Activated CD4-positive, alpha-beta memory T cell treated with anti-CD3 and anti-CD28 coated beads for 36 hours (primary cell): Measurements from ENCODE around the gene MAST3. TPM values are rescaled to one million over a fixed set of nuclear protein-coding genes. Genes with fewer than 3 reads are reported as not detected.
A peak's percentile ranks its signal among the peaks of the same experiment; 100 is the strongest.

Source experiments
- CTCF ChIA-PET: fragments of 350-600 bp; sonication (Branson Sonifier 250); formaldehyde crosslinking; loops from one replicate; lab custom pipeline; 2021; ENCODE audit warnings: antibody characterized with exemption, inconsistent platforms; lab: Charles Lee
- POLR2A ChIA-PET: fragments of 350-600 bp; sonication (Branson Sonifier 250); formaldehyde crosslinking; loops from one replicate; lab custom pipeline; 2021; ENCODE audit warnings: antibody characterized with exemption; lab: Charles Lee
- DNase-seq: peaks from one replicate; pipeline ENCODE4 v3.0.0-alpha.2; 2020
- H3K27ac Mint-ChIP-seq: one replicate; pipeline ENCODE4 v1.8.0; 2021; ENCODE audit warnings: mixed read lengths
- H3K27me3 Mint-ChIP-seq: one replicate; pipeline ENCODE4 v1.8.0; 2021; ENCODE audit warnings: mixed read lengths
- H3K36me3 Mint-ChIP-seq: one replicate; pipeline ENCODE4 v1.8.0; 2021; ENCODE audit warnings: mixed read lengths
- H3K4me1 Mint-ChIP-seq: one replicate; pipeline ENCODE4 v1.8.0; 2021; ENCODE audit warnings: low read depth, mixed read lengths
- H3K4me3 Mint-ChIP-seq: one replicate; pipeline ENCODE4 v1.8.0; 2021; ENCODE audit warnings: mild to moderate bottlenecking, mixed read lengths
- H3K9me3 Mint-ChIP-seq: one replicate; pipeline ENCODE4 v1.8.0; 2021; ENCODE audit warnings: mixed read lengths
- intact Hi-C: fragments of 100-400 bp; cut with micrococcal nuclease; formaldehyde crosslinking; loops from one replicate; pipeline ENCODE4 v1.15.1; 2023
- total RNA-seq, 2 experiments: library from RNA; stranded (reverse); gene quantifications; one replicate each; pipeline ENCODE4 v1.2.3, GENCODE V29; 2021

Gene MAST3
- total RNA-seq, 2 experiments from 2014 or later = 22.5 to 23.8 TPM

DNA sequence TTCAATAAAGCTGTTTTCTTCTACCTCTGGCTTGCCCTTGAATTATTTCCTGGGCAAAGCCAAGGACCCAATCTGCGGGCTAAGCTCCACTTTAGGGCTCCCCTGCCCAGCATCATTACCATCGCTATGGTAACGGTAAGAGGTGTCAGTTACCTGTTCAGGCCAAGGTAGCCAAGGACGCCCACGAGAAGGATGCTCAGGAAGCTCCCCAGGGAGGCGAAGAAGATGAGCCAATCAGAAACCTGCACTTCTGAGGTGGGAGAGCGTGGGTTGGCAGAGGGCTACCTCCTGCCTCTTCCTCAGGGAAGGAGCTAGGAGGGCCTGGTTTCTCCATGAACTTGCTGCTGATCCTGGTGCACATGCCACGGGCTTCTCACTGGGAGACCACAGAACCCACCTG, 35.5 kb upstream of the MAST3 start:
- Mint-ChIP-seq H3K27me3 (no peaks in the 10 kb centered on the region), H3K27ac (no peak overlapping the region), H3K36me3 (peaks cover 5% of the 10 kb centered on the region), H3K4me1 (peaks cover 10% of the 10 kb centered on the region), H3K9me3 (no peaks in the 10 kb centered on the region), H3K4me3 (no peak overlapping the region)
- ChIA-PET CTCF (interaction anchor here (0.6 to 7.6 kb wide), 4 partner anchors 18 to 68 kb away, joined by 3 to 122 read pairs (median 3); partner anchors contain the start of gene ARRDC2), POLR2A (no interaction called here)
- intact Hi-C loops = no loop called here
- no peak for DNase-seq

DNA sequence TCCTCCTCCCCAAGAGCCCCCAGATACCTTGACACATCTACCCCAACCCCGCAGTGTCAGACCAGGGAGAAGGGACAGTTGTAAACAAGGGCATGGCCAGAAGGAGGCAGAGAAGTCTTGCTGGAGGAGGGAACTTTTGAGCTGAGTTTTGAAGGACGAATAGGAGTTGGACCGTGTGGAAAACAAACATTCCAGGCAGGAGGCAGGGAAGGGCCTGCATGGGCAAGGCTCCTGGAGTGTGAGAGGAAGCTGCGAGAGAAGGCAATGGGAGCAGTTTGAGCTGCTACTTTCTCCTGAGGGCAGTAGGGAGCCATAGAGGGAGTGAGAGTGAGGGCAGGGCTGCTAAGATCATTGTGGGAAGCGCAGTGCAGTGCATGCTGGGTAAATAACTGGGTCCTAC, 34.1 kb upstream of the MAST3 start:
- Mint-ChIP-seq H3K27ac (no peak overlapping the region), H3K9me3 (no peaks in the 10 kb centered on the region), H3K4me3 (no peak overlapping the region), H3K36me3 (peaks cover 5% of the 10 kb centered on the region), H3K27me3 (no peaks in the 10 kb centered on the region), H3K4me1 (peaks cover 3% of the 10 kb centered on the region)
- peak; percentile 61 for DNase-seq
- ChIA-PET CTCF (interaction anchor here (0.7 to 1.6 kb wide), 6 partner anchors 46 to 349 kb away, joined by 3 to 9 read pairs (median 4); no protein-coding TSS in a partner anchor), POLR2A (no interaction called here)
- intact Hi-C loops = no loop called here

DNA sequence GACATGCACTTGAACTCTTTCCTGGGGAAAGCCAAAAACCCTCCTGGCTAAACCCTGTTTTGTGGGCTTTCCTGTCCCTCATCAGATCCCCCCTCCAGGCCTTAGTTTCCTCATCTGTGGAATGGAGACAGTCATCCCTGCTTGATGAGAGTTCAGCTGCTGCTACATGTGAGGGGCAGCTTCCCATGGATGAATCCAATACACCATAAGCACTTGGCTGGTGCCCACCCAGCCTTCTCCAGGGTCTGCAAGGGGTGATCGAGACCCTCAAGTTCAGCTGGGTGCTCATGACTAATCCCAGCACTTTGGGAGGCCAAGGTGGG, 32.4 kb upstream of the MAST3 start:
- peaks cover 5% of the 10 kb centered on the region for H3K36me3 Mint-ChIP-seq
- H3K27ac Mint-ChIP-seq = no peak overlapping the region
- no peaks in the 10 kb centered on the region for H3K27me3 Mint-ChIP-seq
- H3K4me3 Mint-ChIP-seq = no peak overlapping the region
- intact Hi-C loops = no loop called here
- no peak for DNase-seq
- ChIA-PET CTCF (interaction anchor here (0.8 kb wide), 2 partner anchors 55 to 103 kb away, joined by 3 read pairs; no protein-coding TSS in a partner anchor), POLR2A (no interaction called here)
- H3K9me3 Mint-ChIP-seq = no peaks in the 10 kb centered on the region
- H3K4me1 Mint-ChIP-seq = no peaks in the 10 kb centered on the region

DNA sequence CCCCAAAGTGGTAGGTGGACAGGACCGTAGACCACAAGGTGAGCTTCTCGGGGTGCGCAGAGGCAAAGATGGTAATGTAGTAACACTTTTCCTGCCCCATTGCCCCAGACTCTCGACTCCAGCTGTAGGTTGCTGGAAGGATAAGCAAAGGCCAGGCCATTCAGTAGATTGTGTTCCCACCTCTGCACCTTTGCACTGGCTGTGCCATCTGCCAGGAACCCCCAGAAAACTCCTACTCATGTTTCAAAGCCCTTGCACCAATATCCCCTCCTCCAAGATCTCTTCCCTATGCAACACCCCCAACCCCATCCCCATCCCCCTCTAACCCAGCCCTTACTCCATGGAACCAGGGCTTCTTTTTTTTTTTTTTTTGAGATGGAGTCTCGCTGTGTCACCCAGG, 29.2 kb upstream of the MAST3 start:
- no peaks in the 10 kb centered on the region for H3K9me3 Mint-ChIP-seq
- no peak for DNase-seq
- intact Hi-C loops = no loop called here
- ChIA-PET POLR2A (no interaction called here), CTCF (no interaction called here)
- peaks cover 6% of the 10 kb centered on the region for H3K36me3 Mint-ChIP-seq
- no peak overlapping the region for H3K27ac Mint-ChIP-seq
- H3K4me3 Mint-ChIP-seq = no peak overlapping the region
- H3K4me1 Mint-ChIP-seq = peaks cover 4% of the 10 kb centered on the region
- H3K27me3 Mint-ChIP-seq = no peaks in the 10 kb centered on the region

DNA sequence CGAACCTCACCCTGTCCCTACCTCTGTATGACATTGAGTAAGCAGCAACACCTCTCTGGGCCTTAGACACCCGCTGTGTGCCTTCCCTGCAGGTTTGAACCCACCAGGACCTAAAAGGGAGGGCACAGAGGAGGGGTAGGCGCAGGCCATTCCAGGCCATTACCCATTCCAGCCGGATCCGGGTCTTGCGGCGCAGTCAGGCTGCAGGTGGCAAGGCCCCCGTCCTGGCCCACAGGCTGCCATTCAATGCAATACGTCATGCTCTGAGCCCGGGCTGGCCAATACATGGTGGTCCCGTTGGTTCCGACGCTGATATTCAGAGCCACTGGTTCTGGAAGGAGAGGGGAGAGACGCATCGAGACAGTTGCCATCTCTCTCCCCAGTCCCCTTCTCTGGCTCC, 28.2 kb upstream of the MAST3 start:
- Mint-ChIP-seq H3K4me1 (peaks cover 7% of the 10 kb centered on the region), H3K4me3 (no peak overlapping the region), H3K9me3 (no peaks in the 10 kb centered on the region), H3K27me3 (no peaks in the 10 kb centered on the region), H3K27ac (no peak overlapping the region), H3K36me3 (peaks cover 12% of the 10 kb centered on the region)
- DNase-seq = no peak
- CTCF ChIA-PET = no interaction called here
- POLR2A ChIA-PET = no interaction called here
- intact Hi-C loops = no loop called here

DNA sequence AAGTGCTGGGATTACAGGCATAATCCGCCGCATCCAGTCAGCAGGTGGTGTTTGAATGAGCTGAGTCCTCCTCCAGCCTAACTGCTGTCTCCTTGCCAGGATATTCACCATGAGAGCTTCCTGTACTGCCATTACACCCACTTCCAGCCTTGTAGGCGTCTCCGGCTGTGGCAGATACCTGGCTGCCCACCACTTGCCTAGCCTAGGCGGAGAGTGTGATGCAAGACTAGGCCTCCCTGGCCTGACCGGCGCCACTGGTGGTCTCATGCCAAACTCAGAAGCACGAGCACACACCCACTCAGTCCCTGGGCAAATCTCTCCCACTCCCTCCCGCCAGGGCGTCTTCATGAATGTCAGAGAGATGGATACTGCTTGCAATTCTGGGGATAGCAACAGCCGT, 27.4 kb upstream of the MAST3 start:
- ChIA-PET POLR2A (no interaction called here), CTCF (no interaction called here)
- Mint-ChIP-seq H3K4me1 (peaks cover 7% of the 10 kb centered on the region), H3K27ac (no peak overlapping the region), H3K4me3 (no peak overlapping the region), H3K27me3 (no peaks in the 10 kb centered on the region), H3K36me3 (peaks cover 12% of the 10 kb centered on the region), H3K9me3 (no peaks in the 10 kb centered on the region)
- intact Hi-C loops = no loop called here
- DNase-seq = no peak

DNA sequence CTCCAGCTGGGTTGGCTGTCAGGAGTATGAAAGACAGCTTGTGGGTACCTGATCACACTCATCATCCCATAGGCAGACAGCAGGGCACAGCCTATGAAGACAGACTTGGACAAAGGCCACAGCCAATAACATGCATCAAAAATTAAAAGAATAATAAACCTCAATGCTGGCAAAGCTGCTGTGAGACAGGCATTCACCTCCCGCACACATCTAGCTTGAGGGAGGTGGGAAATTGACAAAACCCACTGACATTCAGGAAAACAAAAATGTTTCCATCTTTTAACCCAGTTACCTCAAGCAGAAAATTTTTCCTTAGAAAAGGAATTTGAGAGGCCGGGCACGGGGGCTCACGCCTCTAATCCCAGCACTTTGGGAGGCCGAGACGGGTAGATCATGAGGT, 25.2 kb upstream of the MAST3 start:
- CTCF ChIA-PET = no interaction called here

DNA sequence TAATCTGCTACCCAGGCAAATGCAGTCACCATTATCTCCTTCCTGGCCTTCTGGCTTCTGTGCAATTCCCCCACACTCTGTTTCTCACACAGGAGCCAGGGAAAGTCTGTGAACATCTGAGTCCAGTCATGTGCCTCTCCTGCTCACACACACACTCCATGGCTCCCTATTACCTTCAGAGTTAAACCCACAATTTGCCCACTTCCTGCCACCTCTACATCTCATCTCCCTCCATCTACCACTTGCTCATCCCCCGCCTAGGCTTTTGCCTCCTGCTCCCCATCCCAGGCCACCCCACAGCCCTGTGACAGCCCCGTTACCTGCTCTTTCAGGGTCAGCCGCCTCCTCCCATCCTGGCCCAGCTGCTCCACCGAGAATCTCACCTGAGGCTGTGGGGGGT, 24.4 kb upstream of the MAST3 start:
- DNase-seq = no peak
- Mint-ChIP-seq H3K27me3 (no peaks in the 10 kb centered on the region), H3K4me1 (peaks cover 7% of the 10 kb centered on the region), H3K9me3 (no peaks in the 10 kb centered on the region), H3K27ac (no peak overlapping the region), H3K36me3 (peaks cover 14% of the 10 kb centered on the region), H3K4me3 (no peak overlapping the region)
- intact Hi-C loops = no loop called here
- POLR2A ChIA-PET = no interaction called here
- CTCF ChIA-PET = no interaction called here

More for the DNA sequence above, 25.2 kb upstream of the MAST3 start:
- Mint-ChIP-seq H3K36me3 (peaks cover 14% of the 10 kb centered on the region), H3K4me1 (peaks cover 7% of the 10 kb centered on the region), H3K27ac (no peak overlapping the region), H3K27me3 (no peaks in the 10 kb centered on the region), H3K9me3 (no peaks in the 10 kb centered on the region), H3K4me3 (no peak overlapping the region)
- POLR2A ChIA-PET = no interaction called here
- DNase-seq = no peak
- intact Hi-C loops = no loop called here

DNA sequence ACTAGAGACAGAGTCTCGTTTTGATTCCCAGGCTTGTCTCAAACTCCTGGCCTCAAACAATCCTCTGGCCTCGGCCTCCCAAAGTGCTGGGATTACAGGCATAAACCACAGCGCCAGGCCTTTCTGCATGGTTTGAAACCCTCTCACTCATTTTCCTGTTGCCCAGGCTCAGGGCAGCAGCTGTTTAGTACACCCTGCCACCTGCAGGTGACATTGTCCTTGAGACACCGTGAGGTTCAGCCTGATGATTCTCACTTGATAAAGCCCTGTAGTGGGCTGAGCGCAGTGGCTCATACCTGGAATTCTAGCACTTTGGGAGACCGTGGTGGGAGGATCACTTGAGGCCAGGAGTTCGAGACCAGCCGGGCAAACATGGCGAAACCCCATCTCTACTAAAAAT, 23.4 kb upstream of the MAST3 start:
- Mint-ChIP-seq H3K4me3 (no peak overlapping the region), H3K27me3 (no peaks in the 10 kb centered on the region)

DNA sequence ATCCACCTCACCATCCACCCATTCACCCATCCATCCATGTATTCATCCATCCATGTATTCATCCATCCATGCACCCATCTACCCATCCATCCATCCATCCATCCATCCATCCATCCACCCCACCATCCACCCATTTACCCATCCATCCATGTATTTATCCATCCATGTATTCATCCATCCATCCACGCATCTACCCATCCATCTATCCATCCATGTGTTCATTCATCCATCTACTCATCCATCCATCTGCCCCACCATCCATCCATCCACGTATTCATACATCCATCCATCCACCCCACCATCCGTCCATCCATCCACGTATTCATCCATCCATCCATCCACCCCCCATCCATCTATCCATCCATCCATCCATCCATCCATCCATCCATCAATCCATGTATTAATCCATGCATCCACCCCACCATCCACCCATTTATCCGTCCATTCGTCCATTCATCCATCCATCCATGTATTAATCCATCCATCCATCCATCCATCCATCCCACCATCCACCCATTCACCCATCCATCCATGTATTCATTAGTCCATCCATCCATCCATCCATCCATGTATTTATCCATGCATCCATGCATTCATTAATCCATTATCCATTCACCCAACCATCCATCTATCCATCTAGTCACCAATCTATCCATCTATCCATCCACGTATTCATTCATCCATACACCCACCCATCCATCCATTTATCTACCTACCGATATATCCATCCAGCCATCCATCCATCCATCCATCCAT, 13.5 kb upstream of the MAST3 start:
- Mint-ChIP-seq H3K4me3 (no peak overlapping the region), H3K4me1 (peaks cover 37% of the 10 kb centered on the region), H3K36me3 (peaks cover 6% of the 10 kb centered on the region), H3K27me3 (no peaks in the 10 kb centered on the region), H3K9me3 (no peaks in the 10 kb centered on the region), H3K27ac (no peak overlapping the region)
- ChIA-PET CTCF (no interaction called here), POLR2A (no interaction called here)
- intact Hi-C loops = no loop called here
- no peak for DNase-seq

More for the DNA sequence above, 23.4 kb upstream of the MAST3 start:
- DNase-seq = no peak
- no peaks in the 10 kb centered on the region for H3K9me3 Mint-ChIP-seq
- peaks cover 14% of the 10 kb centered on the region for H3K36me3 Mint-ChIP-seq
- no peak overlapping the region for H3K27ac Mint-ChIP-seq
- intact Hi-C loops = no loop called here
- ChIA-PET CTCF (no interaction called here), POLR2A (no interaction called here)
- H3K4me1 Mint-ChIP-seq = peaks cover 7% of the 10 kb centered on the region

DNA sequence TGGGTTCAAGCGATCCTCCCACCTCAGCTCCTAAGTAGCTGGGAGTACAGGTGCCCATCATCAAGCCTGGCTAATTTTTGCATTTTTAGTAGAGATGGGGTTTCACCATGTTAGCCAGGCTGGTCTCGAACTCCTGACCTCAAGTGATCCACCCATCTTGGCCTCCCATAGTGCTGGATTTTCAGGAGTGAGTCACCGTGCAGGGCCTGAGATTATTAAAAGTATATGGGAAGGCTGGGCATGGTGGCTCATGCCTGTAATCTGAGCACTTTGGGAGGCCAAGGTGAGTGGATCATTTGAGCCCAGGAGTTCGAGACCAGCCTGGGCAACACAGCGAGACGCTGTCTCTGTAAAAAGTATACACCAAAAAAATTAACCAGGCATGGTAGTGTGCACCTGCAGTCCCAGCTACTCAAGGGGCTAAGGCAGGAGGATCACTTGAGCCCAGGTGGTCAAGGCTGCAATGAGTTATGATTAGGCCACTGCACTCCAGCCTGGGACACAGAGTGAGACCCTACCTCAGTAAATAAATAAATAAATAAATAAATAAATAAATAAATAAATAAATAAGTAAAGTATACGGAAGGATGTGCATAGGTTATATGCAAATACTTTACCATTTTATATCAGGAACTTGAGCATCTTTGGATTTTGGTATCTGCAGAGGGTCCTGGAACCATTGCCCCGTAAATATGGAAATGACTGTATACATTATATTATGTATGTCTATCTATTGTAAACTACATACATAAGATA, 11.7 kb upstream of the MAST3 start:
- peaks cover 4% of the 10 kb centered on the region for H3K36me3 Mint-ChIP-seq
- peak overlapping the region; percentile 93 for H3K4me3 Mint-ChIP-seq
- intact Hi-C loops = no loop called here
- H3K4me1 Mint-ChIP-seq = peaks cover 55% of the 10 kb centered on the region
- DNase-seq = peak; percentile 28
- no peaks in the 10 kb centered on the region for H3K27me3 Mint-ChIP-seq
- H3K27ac Mint-ChIP-seq = peak overlapping the region; percentile 96
- ChIA-PET POLR2A (interaction anchor here (0.6 to 0.7 kb wide), 2 partner anchors 24 to 27 kb away, joined by 3 read pairs; no protein-coding TSS in a partner anchor), CTCF (interaction anchor here (1.9 kb wide), 1 partner anchor 79 kb away, joined by 5 read pairs; no protein-coding TSS in a partner anchor)
- H3K9me3 Mint-ChIP-seq = no peaks in the 10 kb centered on the region

DNA sequence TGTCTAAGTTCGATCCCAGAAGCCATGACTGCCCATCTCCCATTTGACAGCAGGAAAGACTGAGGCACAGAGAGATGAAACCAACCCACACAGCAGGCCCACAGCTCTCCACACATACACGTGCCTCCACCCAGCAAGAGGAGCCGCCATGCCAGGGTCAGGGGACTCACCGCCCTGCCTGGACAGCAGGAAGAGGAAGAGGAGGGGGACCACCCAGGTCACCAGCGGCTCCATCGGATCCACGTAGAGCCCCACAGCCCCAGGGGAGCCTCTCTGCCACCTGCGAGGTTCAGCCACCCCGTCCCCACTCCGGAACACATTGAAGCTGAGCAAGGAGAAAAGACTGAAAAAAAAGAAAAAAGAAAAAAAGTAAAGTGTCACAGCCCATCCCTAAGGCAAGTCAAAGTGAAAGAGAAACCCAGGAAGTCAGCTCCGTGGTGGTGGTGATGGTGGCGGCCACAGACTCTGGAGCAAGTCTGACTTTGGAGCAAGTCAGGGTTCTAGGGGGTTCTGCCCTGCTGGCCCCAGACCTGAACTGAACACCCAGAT, 10.9 kb upstream of the MAST3 start, which contains the start of gene IL12RB1:
Gene IL12RB1 (minus strand): TSS at position 345 of the 549 bp plus-strand sequence. CDS start 111 bp downstream, at position 234.
- Mint-ChIP-seq H3K36me3 (peaks cover 4% of the 10 kb centered on the region), H3K27me3 (no peaks in the 10 kb centered on the region), H3K9me3 (no peaks in the 10 kb centered on the region), H3K27ac (peak within 1 kb of the TSS; percentile 96), H3K4me1 (peaks cover 61% of the 10 kb centered on the region), H3K4me3 (peak within 1 kb of the TSS; percentile 93)
- peak; percentile 82 for DNase-seq
- intact Hi-C loops = no loop called here
- CTCF ChIA-PET = interaction anchor here (0.7 to 1.9 kb wide), 4 partner anchors 25 to 166 kb away, joined by 3 to 5 read pairs (median 4); no protein-coding TSS in a partner anchor
- POLR2A ChIA-PET = interaction anchor here (0.7 to 1.9 kb wide), 6 partner anchors 28 to 195 kb away, joined by 3 to 9 read pairs (median 5); partner anchors contain the start of genes ARRDC2, JUND and PIK3R2
